Prostate gland (tissue), 2 donors: ENCODE data around the gene ATP5F1E. TPM values are rescaled to one million over a fixed set of nuclear protein-coding genes. Genes with fewer than 3 reads are reported as not detected.

Experiments used
- DNase-seq: peaks from one replicate; pipeline ENCODE4 v3.0.0-alpha.2; 2019; ENCODE audit warnings: low spot score
- H3K27ac ChIP-seq, 2 donors: fragments of 200-600 bp; sonication (generic); 2 replicates each; pipeline ENCODE4 v1.5.1; 2017 to 2019
- H3K27me3 ChIP-seq: fragments of 200-600 bp; sonication (generic); replicated peaks from 2 replicates; pipeline ENCODE4 v1.5.1; 2019; ENCODE audit not compliant: insufficient read depth
- H3K36me3 ChIP-seq, 2 donors: fragments of 200-600 bp; sonication (generic); 1 replicate in 1 of 2; 2 replicates in 1 of 2; pipeline versions ENCODE4 v1.5.1 to v1.8.1; 2017 to 2019
- H3K4me1 ChIP-seq: fragments of 200-600 bp; sonication (generic); replicated peaks from 2 replicates; pipeline ENCODE4 v1.5.1; 2019
- H3K4me3 ChIP-seq, 2 donors: fragments of 200-600 bp; sonication (generic); 2 replicates each; pipeline ENCODE4 v1.5.1; 2017 to 2019
- H3K9me3 ChIP-seq: fragments of 200-600 bp; sonication (generic); 2 replicates; pipeline ENCODE4 v1.5.1; 2017
- POLR2A ChIP-seq: fragments of 450-650 bp; IDR thresholded peaks from one replicate; pipeline ENCODE4 v1.6.1; 2016; ENCODE audit warnings: antibody characterized with exemption, mild to moderate bottlenecking
- POLR2AphosphoS5 ChIP-seq: sonication (generic); formaldehyde crosslinking; IDR thresholded peaks from one replicate; pipeline ENCODE4 v1.6.1; 2017; ENCODE audit warnings: antibody characterized with exemption
- WGBS: methylation state at CpG from one replicate; pipeline ENCODE4 v1.1.5; 2018; 5-methylcytosine and 5-hydroxymethylcytosine counted together
- intact Hi-C: fragments of 100-400 bp; cut with DNase I; formaldehyde crosslinking; loops from one replicate; pipeline ENCODE4 v1.14.2; 2022
- total RNA-seq, 2 donors: library from RNA; depleted of rRNA; stranded (reverse); fragments of >200 nt; gene quantifications; one replicate each; pipeline ENCODE4 v1.1.0, GENCODE V29; 2016
- TF ChIP-seq, protein P1 (sequence below), 4 experiments: fragments of 200-600 bp in 2 of 4; fragments of 450-650 bp in 2 of 4; sonication (generic) in 2 of 4; IDR thresholded peaks; 1 replicate in 3 of 4; 2 replicates in 1 of 4; pipeline ENCODE4 v1.5.1; 2016 to 2019; ENCODE audit warnings: antibody characterized with exemption in 4 of 4, mild to moderate bottlenecking in 2 of 4, moderate library complexity in 2 of 4

ATP5F1E gene
- total RNA-seq, 2 donors from 2014 or later, result 23.5 to 24.4 TPM

DNA sequence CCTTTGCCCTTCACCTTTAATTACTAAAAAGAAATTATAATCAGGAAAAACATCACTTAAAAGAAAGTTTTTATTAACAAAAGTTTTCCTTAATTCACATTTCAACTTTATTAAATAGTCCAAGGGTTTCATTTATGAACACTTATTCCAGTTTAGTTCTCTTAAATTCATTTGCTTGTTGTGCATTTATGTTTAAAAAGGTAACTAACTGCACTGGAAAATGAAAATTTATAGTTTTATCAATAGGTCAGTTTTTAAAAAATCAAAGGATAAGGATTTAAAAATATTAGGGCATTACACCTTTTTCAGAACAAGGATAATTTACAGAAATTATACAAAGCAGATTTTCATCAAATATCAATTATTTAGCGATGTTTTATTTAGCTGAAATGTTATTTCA, 958 bp upstream of the ATP5F1E start:
- Histone ChIP-seq H3K4me3 (peak overlapping the region in 1 of 2 donors; percentile 66), H3K9me3 (no peaks in the 10 kb centered on the region), H3K4me1 (peaks cover 7% of the 10 kb centered on the region), H3K27me3 (no peaks in the 10 kb centered on the region), H3K36me3 (no peaks in the 10 kb centered on the region), H3K27ac (peak overlapping the region; percentile 84)
- WGBS, result 96% methylated on average over 1 of the region's 1 CpG
- DNase-seq, result no peak
- TF ChIP-seq, protein P1, sequence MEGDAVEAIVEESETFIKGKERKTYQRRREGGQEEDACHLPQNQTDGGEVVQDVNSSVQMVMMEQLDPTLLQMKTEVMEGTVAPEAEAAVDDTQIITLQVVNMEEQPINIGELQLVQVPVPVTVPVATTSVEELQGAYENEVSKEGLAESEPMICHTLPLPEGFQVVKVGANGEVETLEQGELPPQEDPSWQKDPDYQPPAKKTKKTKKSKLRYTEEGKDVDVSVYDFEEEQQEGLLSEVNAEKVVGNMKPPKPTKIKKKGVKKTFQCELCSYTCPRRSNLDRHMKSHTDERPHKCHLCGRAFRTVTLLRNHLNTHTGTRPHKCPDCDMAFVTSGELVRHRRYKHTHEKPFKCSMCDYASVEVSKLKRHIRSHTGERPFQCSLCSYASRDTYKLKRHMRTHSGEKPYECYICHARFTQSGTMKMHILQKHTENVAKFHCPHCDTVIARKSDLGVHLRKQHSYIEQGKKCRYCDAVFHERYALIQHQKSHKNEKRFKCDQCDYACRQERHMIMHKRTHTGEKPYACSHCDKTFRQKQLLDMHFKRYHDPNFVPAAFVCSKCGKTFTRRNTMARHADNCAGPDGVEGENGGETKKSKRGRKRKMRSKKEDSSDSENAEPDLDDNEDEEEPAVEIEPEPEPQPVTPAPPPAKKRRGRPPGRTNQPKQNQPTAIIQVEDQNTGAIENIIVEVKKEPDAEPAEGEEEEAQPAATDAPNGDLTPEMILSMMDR (IDR thresholded peaks at IDR 0.05), result no peak
- TF ChIP-seq POLR2A, result no peak
- TF ChIP-seq POLR2AphosphoS5, result no peak
- intact Hi-C loops, result loop anchor here (5.0 kb wide), 3 partner anchors 51 to 141 kb away; partner anchors contain the start of gene NELFCD

DNA sequence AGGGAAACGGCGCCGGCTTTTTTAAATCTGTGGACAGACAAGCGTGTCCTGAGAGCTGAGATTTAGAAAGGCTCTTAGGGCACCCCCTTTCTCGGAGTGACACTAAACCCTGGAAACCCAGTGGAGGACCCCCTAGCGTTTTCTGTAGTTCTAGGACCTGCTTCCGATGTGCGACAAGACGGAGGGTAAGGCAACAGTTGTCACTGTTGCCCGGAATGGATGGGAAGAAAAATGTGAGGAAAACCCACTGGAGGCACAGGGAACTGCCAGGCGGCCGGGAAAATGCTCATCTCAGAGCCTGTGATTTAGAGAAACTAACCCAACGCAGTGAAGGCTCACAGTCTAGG, 551 bp upstream of the ATP5F1E start:
- Histone ChIP-seq H3K4me1 (peaks cover 7% of the 10 kb centered on the region), H3K27me3 (no peaks in the 10 kb centered on the region), H3K9me3 (no peaks in the 10 kb centered on the region), H3K4me3 (peak overlapping the region; percentile 66 to 68), H3K36me3 (no peaks in the 10 kb centered on the region), H3K27ac (peak overlapping the region; percentile 84)
- under 1% methylated on average over 13 of the region's 13 CpGs for WGBS
- intact Hi-C loops, result loop anchor here (5.0 kb wide), 3 partner anchors 50 to 140 kb away; partner anchors contain the start of gene NELFCD
- TF ChIP-seq, protein P1 (IDR thresholded peaks at IDR 0.05), result peak in 1 of 4 experiments; percentile 3
- TF ChIP-seq POLR2AphosphoS5, result no peak
- DNase-seq, result no peak

DNA sequence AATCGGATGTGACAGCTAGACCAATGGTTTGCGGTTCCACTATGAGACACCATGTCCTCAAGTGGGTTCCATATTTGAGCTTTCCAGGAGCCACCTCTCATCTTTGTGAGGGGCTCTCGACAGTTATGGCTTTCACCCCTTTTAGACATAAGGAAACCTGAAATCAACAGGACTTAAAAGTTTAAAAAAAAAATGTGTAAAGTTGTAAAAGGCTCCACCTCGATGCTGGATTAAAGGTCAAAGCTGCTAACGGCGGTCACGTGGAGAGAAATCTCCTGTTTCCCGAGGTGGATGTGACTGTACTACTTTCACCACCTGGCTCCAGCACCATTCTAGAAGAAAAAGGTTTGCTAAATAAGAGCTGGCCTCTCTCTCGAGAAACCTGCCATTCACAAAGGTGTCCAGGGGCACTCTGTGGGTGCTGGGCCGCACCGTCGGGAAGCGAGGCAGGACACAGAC, 542 bp downstream of the ATP5F1E start:
- intact Hi-C loops, result loop anchor here (5.0 kb wide), 3 partner anchors 49 to 139 kb away; partner anchors contain the start of gene NELFCD
- Histone ChIP-seq H3K27ac (peak overlapping the region; percentile 84), H3K9me3 (no peaks in the 10 kb centered on the region), H3K4me3 (peak overlapping the region; percentile 66 to 68), H3K36me3 (no peaks in the 10 kb centered on the region), H3K27me3 (no peaks in the 10 kb centered on the region), H3K4me1 (peaks cover 7% of the 10 kb centered on the region)
- no peak for DNase-seq
- WGBS, result 14% methylated on average over 13 of the region's 13 CpGs
- TF ChIP-seq POLR2A (no peak), POLR2AphosphoS5 (no peak)
- TF ChIP-seq, protein P1 (IDR thresholded peaks at IDR 0.05), result no peak

DNA sequence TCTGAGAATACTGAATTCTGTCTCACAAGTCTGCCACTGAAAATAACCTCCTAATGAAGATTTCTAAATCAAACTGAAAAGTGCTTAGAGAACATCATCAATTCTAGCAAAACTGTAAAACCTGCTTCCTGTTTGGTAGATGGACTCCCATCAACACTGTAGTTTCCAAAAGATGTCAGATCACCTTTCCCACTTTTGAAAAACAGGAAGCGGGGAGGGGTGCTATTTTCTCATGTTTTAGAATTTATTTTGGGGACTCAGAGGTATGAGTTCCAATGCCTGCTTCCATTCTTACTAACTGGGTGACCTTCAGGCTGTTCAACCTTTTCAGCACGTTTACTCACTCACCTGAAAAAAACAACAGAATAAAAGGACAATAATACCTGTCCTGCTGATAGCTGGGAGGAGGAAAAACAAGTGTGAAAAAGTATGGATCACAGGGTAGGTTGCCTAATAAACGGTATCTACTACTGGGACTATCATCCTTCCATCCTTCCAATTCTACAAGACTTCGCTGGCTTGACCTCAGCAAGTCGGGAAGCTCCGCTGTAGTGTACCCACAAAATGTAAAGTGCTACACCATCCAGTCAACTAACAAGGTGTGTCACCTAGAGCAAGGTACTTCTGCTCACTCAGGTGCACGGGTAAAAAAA, 1.1 kb downstream of the ATP5F1E start:
- WGBS, result 71% methylated on average over 7 of the region's 7 CpGs
- Histone ChIP-seq H3K36me3 (no peaks in the 10 kb centered on the region), H3K27me3 (no peaks in the 10 kb centered on the region), H3K27ac (no peak overlapping the region), H3K4me3 (peak overlapping the region; percentile 66 to 68), H3K4me1 (peaks cover 7% of the 10 kb centered on the region), H3K9me3 (no peaks in the 10 kb centered on the region)
- DNase-seq, result no peak
- TF ChIP-seq POLR2AphosphoS5 (no peak), POLR2A (no peak)
- TF ChIP-seq, protein P1 (IDR thresholded peaks at IDR 0.05), result no peak
- intact Hi-C loops, result loop anchor here (5.0 kb wide), 3 partner anchors 49 to 139 kb away; partner anchors contain the start of gene NELFCD

DNA sequence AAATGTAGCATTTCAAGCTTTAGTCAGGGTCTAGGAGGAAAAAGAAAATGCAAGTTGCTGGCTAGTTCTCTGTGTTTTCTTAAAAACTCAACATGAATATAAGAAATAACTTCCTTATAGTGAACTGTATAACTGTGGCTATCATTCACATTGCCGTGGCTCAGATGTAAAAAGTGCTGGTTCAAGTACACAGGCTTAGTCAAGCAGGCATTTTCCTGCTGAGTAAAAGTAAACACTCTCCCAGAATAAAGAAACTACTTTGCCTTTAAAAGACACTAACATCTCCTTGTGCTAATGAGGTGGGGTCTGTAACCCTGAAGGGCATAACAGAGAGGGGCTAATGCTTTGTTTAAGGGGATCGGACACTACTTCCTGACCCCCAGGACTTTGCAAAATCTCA, 3.3 kb downstream of the ATP5F1E start:
- Histone ChIP-seq H3K27me3 (no peaks in the 10 kb centered on the region), H3K36me3 (no peaks in the 10 kb centered on the region), H3K9me3 (no peaks in the 10 kb centered on the region), H3K4me3 (no peak overlapping the region), H3K4me1 (peaks cover 7% of the 10 kb centered on the region), H3K27ac (no peak overlapping the region)
- 49% methylated on average over 2 of the region's 2 CpGs for WGBS
- intact Hi-C loops, result no loop called here
- DNase-seq, result no peak
- TF ChIP-seq, protein P1 (IDR thresholded peaks at IDR 0.05), result no peak
- TF ChIP-seq POLR2A, result no peak
- no peak for TF ChIP-seq POLR2AphosphoS5
